ENCODE data around the gene C10orf71.

C10orf71 gene

DNA sequence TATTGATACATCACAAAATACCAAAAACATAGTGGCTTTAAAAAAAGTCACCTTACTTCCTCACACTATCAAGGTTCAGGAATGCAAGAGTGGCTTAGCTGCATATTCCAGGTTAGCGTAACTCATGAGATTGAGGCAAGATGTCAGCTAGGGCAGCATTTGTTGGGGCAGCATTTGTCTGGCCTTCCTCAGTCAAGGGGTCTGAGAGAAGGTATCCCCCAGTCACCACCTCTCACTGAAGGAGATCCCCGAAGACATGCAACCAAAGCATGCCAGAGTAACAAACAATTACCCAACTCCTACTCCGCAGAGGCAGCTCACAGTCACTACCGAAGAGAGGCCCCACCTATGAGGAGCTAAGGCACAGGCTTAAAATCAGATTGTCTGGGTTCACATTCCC lies 48.4 kb downstream of the C10orf71 start:
- Histone ChIP-seq H3K4me3 (ENCODE audit: low read length) (no peak overlapping the region), H3K9me3 (ENCODE audit: insufficient read depth, low read depth, low read length) (0 out of 2 replicates have a peak, but pooled peaks cover 3% of the 10 kb centered on the region), H3K27me3 (ENCODE audit: insufficient read depth, low read length) (no peaks in the 10 kb centered on the region), H3K27ac (ENCODE audit: low read depth, low read length) (no peak overlapping the region), H3K4me1 (ENCODE audit: insufficient read depth, low read length) (no peaks in the 10 kb centered on the region), H3K36me3 (ENCODE audit: insufficient read depth, low read length) (no peaks in the 10 kb centered on the region), H3K9ac (ENCODE audit: low read depth, low read length) (no peak overlapping the region)
- WGBS = 96% methylated on average over 4 of the region's 4 CpGs

GRCh38 chr10:49347827-49348226 lies 48.9 kb downstream of the C10orf71 start:
- Histone ChIP-seq H3K27ac (ENCODE audit: low read depth, low read length) (no peak overlapping the region), H3K36me3 (ENCODE audit: insufficient read depth, low read length) (no peaks in the 10 kb centered on the region), H3K9ac (ENCODE audit: low read depth, low read length) (no peak overlapping the region), H3K27me3 (ENCODE audit: insufficient read depth, low read length) (no peaks in the 10 kb centered on the region), H3K4me1 (ENCODE audit: insufficient read depth, low read length) (no peaks in the 10 kb centered on the region), H3K4me3 (ENCODE audit: low read length) (no peak overlapping the region), H3K9me3 (ENCODE audit: insufficient read depth, low read depth, low read length) (0 out of 2 replicates have a peak, but pooled peaks cover 3% of the 10 kb centered on the region)
- WGBS = 93% methylated on average over 3 of the region's 3 CpGs

DNA sequence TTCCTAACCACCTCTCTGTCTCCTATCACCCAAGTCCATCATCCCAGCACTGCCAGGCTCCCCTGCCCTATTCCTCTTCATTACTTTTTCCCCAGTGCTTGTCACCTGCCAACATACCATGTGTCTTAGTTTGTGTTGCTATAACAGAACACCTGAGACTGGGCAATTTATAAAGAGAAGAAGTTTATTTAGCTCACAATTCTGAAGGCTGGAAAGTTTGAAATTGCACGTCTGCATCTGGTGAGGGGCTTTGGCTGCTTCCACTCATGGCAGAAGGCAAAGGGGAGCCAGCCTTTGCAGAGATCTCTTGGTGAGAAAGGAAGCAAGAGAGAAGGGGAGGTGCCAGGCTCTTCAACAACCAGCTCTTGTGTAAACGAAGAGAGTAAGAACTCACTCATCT lies 49.6 kb downstream of the C10orf71 start:
- Histone ChIP-seq H3K9ac (ENCODE audit: low read depth, low read length) (no peak overlapping the region), H3K27me3 (ENCODE audit: insufficient read depth, low read length) (no peaks in the 10 kb centered on the region), H3K36me3 (ENCODE audit: insufficient read depth, low read length) (no peaks in the 10 kb centered on the region), H3K4me1 (ENCODE audit: insufficient read depth, low read length) (no peaks in the 10 kb centered on the region), H3K27ac (ENCODE audit: low read depth, low read length) (no peak overlapping the region), H3K4me3 (ENCODE audit: low read length) (no peak overlapping the region), H3K9me3 (ENCODE audit: insufficient read depth, low read depth, low read length) (0 out of 2 replicates have a peak, but pooled peaks cover 3% of the 10 kb centered on the region)
- WGBS = 89% methylated on average over 2 of the region's 2 CpGs

DNA sequence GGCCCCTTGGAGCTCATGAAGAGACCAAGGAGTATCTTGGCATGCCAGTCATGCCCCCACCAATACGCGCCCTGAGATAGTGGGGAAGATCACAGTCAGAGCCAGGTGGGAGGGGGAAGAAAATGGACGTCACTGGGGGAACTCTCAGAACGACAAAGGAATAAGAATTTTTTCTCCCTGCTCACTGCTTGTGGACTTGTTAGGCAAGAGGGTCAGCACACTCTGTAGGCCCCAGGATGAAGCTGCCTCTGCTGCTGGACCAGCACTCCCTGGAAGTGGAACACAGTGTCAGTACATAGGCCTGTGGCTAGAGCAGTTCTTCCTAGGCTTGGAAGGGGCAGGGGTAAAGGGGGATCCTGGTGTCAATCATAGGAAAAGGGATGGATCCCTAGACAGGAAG lies 50.4 kb downstream of the C10orf71 start:
- H3K4me3 ChIP-seq (ENCODE audit: low read length) = no peak overlapping the region
- no peak overlapping the region for H3K27ac ChIP-seq (ENCODE audit: low read depth, low read length)
- H3K27me3 ChIP-seq (ENCODE audit: insufficient read depth, low read length) = no peaks in the 10 kb centered on the region
- WGBS = 97% methylated on average over 4 of the region's 4 CpGs
- no peak overlapping the region for H3K9ac ChIP-seq (ENCODE audit: low read depth, low read length)
- H3K9me3 ChIP-seq (ENCODE audit: insufficient read depth, low read depth, low read length) = 0 out of 2 replicates have a peak, but pooled peaks cover 3% of the 10 kb centered on the region
- no peaks in the 10 kb centered on the region for H3K4me1 ChIP-seq (ENCODE audit: insufficient read depth, low read length)
- H3K36me3 ChIP-seq (ENCODE audit: insufficient read depth, low read length) = no peaks in the 10 kb centered on the region

GRCh38 chr10:49350138-49350537 lies 51.2 kb downstream of the C10orf71 start:
- H3K27me3 ChIP-seq (ENCODE audit: insufficient read depth, low read length) = no peaks in the 10 kb centered on the region
- H3K4me1 ChIP-seq (ENCODE audit: insufficient read depth, low read length) = no peaks in the 10 kb centered on the region
- H3K27ac ChIP-seq (ENCODE audit: low read depth, low read length) = no peak overlapping the region
- no peak overlapping the region for H3K9ac ChIP-seq (ENCODE audit: low read depth, low read length)
- 0 out of 2 replicates have a peak, but pooled peaks cover 3% of the 10 kb centered on the region for H3K9me3 ChIP-seq (ENCODE audit: insufficient read depth, low read depth, low read length)
- no peak overlapping the region for H3K4me3 ChIP-seq (ENCODE audit: low read length)
- H3K36me3 ChIP-seq (ENCODE audit: insufficient read depth, low read length) = no peaks in the 10 kb centered on the region

GRCh38 chr10:49350846-49351532 lies 52.0 kb downstream of the C10orf71 start:
- no peaks in the 10 kb centered on the region for H3K27me3 ChIP-seq (ENCODE audit: insufficient read depth, low read length)
- no peaks in the 10 kb centered on the region for H3K4me1 ChIP-seq (ENCODE audit: insufficient read depth, low read length)
- H3K36me3 ChIP-seq (ENCODE audit: insufficient read depth, low read length) = no peaks in the 10 kb centered on the region
- no peak overlapping the region for H3K4me3 ChIP-seq (ENCODE audit: low read length)
- WGBS = 89% methylated on average over 4 of the region's 4 CpGs
- H3K9ac ChIP-seq (ENCODE audit: low read depth, low read length) = no peak overlapping the region
- H3K27ac ChIP-seq (ENCODE audit: low read depth, low read length) = no peak overlapping the region
- 0 out of 2 replicates have a peak, but pooled peaks cover 3% of the 10 kb centered on the region for H3K9me3 ChIP-seq (ENCODE audit: insufficient read depth, low read depth, low read length)

GRCh38 chr10:49351669-49352068 lies 52.7 kb downstream of the C10orf71 start:
- 0 out of 2 replicates have a peak, but pooled peaks cover 3% of the 10 kb centered on the region for H3K9me3 ChIP-seq (ENCODE audit: insufficient read depth, low read depth, low read length)
- no peaks in the 10 kb centered on the region for H3K27me3 ChIP-seq (ENCODE audit: insufficient read depth, low read length)
- H3K4me3 ChIP-seq (ENCODE audit: low read length) = no peak overlapping the region
- no peak overlapping the region for H3K9ac ChIP-seq (ENCODE audit: low read depth, low read length)
- H3K36me3 ChIP-seq (ENCODE audit: insufficient read depth, low read length) = no peaks in the 10 kb centered on the region
- WGBS = 96% methylated on average over 3 of the region's 4 CpGs
- H3K27ac ChIP-seq (ENCODE audit: low read depth, low read length) = no peak overlapping the region
- no peaks in the 10 kb centered on the region for H3K4me1 ChIP-seq (ENCODE audit: insufficient read depth, low read length)

GRCh38 chr10:49352323-49352722 lies 53.4 kb downstream of the C10orf71 start:
- Histone ChIP-seq H3K9ac (ENCODE audit: low read depth, low read length) (no peak overlapping the region), H3K4me1 (ENCODE audit: insufficient read depth, low read length) (no peaks in the 10 kb centered on the region), H3K27ac (ENCODE audit: low read depth, low read length) (no peak overlapping the region), H3K4me3 (ENCODE audit: low read length) (no peak overlapping the region), H3K27me3 (ENCODE audit: insufficient read depth, low read length) (no peaks in the 10 kb centered on the region), H3K9me3 (ENCODE audit: insufficient read depth, low read depth, low read length) (0 out of 2 replicates have a peak, but pooled peaks cover 3% of the 10 kb centered on the region), H3K36me3 (ENCODE audit: insufficient read depth, low read length) (no peaks in the 10 kb centered on the region)
- 94% methylated on average over 2 of the region's 2 CpGs for WGBS

- no peak overlapping the region for H3K27ac ChIP-seq (ENCODE audit: low read depth, low read length)
- no peak overlapping the region for H3K9ac ChIP-seq (ENCODE audit: low read depth, low read length)
- WGBS = 86% methylated on average over 6 of the region's 6 CpGs
- no peaks in the 10 kb centered on the region for H3K4me1 ChIP-seq (ENCODE audit: insufficient read depth, low read length)
- no peaks in the 10 kb centered on the region for H3K27me3 ChIP-seq (ENCODE audit: insufficient read depth, low read length)
- 0 out of 2 replicates have a peak, but pooled peaks cover 3% of the 10 kb centered on the region for H3K9me3 ChIP-seq (ENCODE audit: insufficient read depth, low read depth, low read length)
- no peak overlapping the region for H3K4me3 ChIP-seq (ENCODE audit: low read length)
- H3K36me3 ChIP-seq (ENCODE audit: insufficient read depth, low read length) = no peaks in the 10 kb centered on the region
These were observed 54.3 kb downstream of the C10orf71 start for GRCh38 chr10:49353026-49353894.

GRCh38 chr10:49353895-49354566 lies 55.1 kb downstream of the C10orf71 start:
- no peaks in the 10 kb centered on the region for H3K4me1 ChIP-seq (ENCODE audit: insufficient read depth, low read length)
- no peak overlapping the region for H3K4me3 ChIP-seq (ENCODE audit: low read length)
- H3K9me3 ChIP-seq (ENCODE audit: insufficient read depth, low read depth, low read length) = 0 out of 2 replicates have a peak, but pooled peaks cover 3% of the 10 kb centered on the region
- no peaks in the 10 kb centered on the region for H3K27me3 ChIP-seq (ENCODE audit: insufficient read depth, low read length)
- no peaks in the 10 kb centered on the region for H3K36me3 ChIP-seq (ENCODE audit: insufficient read depth, low read length)
- H3K27ac ChIP-seq (ENCODE audit: low read depth, low read length) = no peak overlapping the region
- WGBS = 96% methylated on average over 8 of the region's 8 CpGs
- no peak overlapping the region for H3K9ac ChIP-seq (ENCODE audit: low read depth, low read length)

DNA sequence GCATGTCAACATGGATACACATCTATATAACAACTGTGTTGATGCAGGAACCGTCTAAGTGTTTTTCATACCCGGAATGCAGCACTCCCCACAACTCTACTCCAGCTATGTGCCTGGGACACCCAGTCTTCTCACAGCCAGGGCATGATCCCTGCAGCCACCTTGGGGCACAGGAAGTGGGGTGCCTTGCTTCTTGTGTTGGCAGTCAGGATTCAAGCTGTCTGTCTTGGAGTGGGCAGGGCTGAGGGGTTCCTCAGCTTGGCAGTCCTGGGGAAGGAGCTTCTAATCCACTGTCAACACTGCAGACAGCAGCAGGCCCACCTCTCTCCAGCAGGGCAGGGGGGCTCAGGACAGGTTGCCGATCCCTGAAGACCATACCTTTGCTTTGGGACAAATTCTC lies 55.6 kb downstream of the C10orf71 start:
- H3K27ac ChIP-seq (ENCODE audit: low read depth, low read length) = no peak overlapping the region
- H3K4me3 ChIP-seq (ENCODE audit: low read length) = no peak overlapping the region
- H3K9me3 ChIP-seq (ENCODE audit: insufficient read depth, low read depth, low read length) = 0 out of 2 replicates have a peak, but pooled peaks cover 3% of the 10 kb centered on the region
- no peak overlapping the region for H3K9ac ChIP-seq (ENCODE audit: low read depth, low read length)
- no peaks in the 10 kb centered on the region for H3K4me1 ChIP-seq (ENCODE audit: insufficient read depth, low read length)
- no peaks in the 10 kb centered on the region for H3K36me3 ChIP-seq (ENCODE audit: insufficient read depth, low read length)
- H3K27me3 ChIP-seq (ENCODE audit: insufficient read depth, low read length) = no peaks in the 10 kb centered on the region
- 91% methylated on average over 3 of the region's 3 CpGs for WGBS
